NCI-H146 treated with DMSO at 0.1 percent for 48 hours (cell line): ENCODE measurements around the gene ADCK1.
"Not testable (repeated sequence)": the region's sequence is repeated elsewhere in the genome, so short reads cannot be mapped to it uniquely, and the experiment has no call there.

ENCODE experiments used
- DNase-seq: peaks from one replicate; lab custom pipeline; 2025; ENCODE audit not compliant: unreplicated experiment; lab: John Stamatoyannopoulos, UW

ADCK1 gene

DNA sequence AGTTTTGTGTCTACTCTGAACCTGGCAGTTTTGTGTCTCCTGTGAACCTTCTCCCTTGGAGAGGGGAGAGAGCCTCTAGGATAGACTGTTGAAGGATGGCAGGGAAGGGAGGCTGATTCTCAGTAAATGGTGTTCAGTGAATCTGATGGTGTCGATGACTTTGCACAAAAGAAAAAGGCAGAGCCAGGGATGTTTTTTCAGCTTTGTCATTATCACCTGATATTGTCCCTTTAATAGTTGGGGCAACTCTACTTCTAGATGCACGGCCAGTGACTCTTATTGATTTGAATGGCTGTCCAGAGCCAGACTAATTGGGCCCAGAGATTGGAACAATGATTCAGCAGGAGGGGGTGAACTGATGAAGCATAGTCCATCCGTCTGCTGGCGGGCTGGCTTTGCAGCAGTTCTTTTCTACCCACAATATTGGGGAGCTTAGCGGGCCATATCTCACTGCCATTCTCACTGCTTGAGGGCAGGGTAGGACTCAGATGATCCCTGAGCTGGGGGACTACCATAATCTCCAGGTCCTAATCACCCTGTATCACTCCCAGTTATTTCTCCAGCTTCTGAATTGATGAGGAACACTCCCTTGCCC lies 93.1 kb downstream of the ADCK1 start:
- DNase-seq: no peak

DNA sequence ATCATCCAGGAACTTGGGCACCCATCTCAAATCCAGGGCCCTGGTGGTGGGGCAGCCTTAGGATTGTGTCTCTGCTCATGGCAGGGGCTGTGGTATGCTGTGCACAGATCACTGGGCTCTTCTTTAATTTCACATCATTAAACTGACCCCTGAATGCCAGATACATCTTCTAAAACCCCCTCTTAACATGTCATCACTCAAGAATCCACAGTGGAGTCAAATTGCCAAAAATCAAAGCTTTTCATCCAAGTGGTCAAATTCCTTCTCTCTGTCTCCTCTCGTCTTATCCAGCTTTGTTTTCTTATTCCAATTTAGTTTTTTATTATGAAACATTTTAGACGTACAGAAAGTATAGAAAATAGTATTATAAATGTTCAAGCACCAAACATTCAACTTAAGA lies 97.5 kb downstream of the ADCK1 start:
- DNase-seq: no peak

DNA sequence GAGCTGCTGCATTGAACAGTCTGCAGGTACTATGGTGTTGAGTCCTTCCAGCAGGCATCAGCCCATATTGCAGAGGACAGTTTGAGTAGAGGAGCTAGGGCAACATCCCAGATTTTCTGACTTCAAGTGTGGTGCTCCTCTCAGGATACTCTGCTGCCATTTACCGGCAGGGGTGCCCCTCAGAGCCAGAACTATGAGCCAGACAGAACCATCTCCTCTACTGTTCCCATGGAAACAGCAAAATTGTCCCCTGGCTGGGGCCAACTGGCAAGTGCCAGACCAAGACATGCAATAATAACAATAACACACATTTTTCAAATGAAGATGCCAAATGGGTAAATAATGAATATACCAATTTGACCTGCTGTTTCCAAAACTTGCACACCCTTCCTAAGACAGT lies 102.9 kb downstream of the ADCK1 start:
- no peak for DNase-seq

DNA sequence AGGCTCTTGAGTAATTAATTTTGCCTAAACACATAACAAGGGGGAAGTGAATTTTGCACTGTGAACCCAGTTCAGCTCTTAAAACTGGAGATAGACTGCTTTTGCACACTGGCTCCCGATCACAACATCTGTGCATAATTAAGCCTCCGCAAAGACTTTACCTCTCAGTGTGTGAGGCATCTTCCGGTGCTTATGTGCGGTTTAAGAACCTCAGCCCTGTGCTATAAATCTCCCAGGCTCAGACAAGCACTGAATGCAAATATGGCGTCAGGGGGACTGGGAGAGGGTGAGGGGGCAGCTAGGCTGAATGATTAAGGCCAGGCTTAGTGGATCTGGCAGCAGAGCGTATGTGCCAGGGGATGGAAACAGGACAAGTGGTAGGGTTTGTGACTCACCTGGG lies 103.3 kb downstream of the ADCK1 start:
- no peak for DNase-seq

DNA sequence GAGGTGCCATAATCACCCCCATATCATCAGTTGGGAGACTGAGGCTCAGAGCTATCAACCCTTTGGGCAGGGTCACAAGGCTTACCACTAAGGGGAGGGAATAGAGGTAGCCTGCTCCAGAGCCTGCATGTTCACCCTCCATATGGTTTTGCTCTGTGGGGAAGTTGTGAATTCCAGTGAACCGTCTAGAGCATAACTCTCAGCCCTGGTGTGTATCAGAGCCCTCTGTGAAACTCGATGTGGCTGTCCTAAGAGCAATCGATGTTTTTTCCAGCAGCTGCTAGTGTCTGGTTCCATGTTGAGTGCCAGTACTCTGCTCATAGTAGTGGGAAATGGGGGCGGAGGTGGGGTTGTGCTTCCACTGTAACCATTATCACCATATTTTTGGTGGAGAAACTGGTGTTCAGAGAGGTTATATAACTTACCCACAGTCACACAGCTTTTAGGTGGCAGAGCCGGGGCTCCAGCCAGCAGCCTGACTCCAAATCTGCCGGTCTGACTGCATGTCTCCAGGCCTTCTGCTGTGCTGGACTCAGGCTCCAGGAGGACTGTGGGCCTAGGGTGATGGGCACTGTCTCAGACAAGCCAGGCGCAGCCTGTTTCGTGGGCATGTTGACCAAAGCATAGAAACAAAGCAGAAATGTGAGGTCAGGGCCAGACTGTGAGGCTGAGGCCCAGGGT lies 104.2 kb downstream of the ADCK1 start:
- DNase-seq: no peak

- no peak for DNase-seq
These were observed 106.5 kb downstream of the ADCK1 start for GRCh38 chr14:77906446-77906845.

DNA sequence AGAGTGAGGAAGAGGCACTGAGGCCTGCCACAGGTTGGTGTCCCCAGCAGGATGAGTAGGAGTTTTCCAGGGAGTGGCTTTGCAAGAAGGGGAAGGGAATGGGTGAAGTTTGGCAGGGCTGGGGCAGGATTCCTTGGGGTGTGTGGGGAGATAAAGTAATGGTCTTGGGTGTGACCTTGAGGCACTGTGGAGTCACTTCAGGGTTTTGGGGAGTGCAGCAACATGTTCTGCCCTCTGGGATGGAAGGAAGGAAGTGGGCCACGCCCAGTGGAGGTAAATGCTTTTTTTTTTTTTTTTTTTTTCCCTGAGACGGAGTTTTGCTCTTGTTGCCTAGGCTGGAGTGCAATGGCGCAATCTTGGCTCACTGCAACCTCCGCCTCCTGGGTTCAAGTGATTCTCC lies 108.9 kb downstream of the ADCK1 start:
- DNase-seq: no peak

DNA sequence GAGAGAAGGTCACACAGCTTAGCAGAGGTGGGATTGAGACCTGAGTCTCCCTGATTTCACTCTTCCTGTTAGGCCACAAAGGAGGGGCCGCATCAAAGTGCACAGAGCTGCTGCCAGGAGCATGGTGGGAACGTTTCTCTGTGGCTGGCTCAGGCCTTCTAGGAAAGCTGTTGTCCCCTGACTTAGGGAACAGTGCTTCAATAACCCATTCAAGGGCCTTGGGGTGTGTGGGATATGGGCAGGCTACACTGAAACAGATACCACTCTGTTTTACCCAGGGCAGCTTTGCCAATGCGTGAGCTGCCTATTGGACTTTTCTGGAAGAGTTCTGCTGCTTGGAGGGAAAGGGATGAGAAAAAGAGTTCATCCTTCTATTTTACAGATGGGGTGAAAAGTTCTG lies 110.0 kb downstream of the ADCK1 start:
- no peak for DNase-seq

DNA sequence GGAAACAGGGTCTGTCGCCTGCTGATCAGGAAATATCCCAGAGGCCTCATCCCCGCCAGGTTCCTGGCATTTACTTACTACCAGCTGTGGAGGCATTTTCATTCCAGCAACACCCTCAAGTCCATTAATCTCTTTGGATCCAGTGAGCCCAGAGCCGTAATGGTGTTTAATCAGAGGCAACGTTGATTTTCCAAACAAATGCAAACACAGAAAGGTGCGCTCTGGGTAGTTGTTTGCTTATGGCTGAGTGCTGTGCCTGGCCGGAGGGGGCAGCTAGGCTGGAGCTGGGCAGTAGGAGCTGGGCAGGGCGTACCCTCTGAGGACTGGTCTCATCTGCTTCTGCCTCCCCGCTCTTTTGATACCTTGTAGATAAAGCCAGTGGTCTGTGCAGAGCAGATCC lies 110.6 kb downstream of the ADCK1 start:
- DNase-seq: peak; percentile 22

- no peak for DNase-seq
These were observed 111.4 kb downstream of the ADCK1 start for GRCh38 chr14:77911356-77911755.

- DNase-seq: no peak
These were observed 113.0 kb downstream of the ADCK1 start for GRCh38 chr14:77912754-77913556.

DNA sequence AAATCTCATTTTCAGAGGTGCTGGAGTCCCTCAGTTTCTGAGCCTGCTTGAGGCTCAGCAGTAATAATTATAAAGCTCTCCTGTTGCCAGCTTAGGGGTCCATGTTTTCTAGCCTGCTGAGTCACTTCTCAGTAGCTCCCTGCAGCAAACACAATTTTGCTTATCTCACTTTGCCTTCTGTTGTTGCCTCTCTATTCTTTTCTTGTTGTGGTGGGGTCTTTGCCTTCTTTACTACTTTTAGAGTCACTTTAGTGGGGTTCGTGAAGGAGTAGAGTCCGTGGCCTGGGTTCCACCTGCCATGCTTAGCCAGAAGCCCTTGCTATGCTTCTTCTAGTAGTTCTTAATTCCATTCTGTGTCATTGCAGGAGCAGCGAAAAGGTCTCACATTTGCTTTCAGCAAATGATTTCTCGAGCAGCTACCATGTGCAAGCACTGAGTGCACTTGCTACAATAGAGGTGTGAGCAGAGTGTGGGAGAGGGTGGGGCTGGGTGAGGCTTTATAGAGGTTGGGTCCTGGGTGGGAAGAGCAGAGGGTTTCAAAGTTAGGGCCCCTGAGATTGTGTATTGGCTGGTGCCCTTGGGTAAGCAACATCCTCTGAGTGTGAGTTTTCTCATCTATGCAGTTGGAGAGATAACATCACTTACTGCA lies 114.3 kb downstream of the ADCK1 start:
- no peak for DNase-seq

- DNase-seq: not testable (repeated sequence)
These were observed 115.5 kb downstream of the ADCK1 start for GRCh38 chr14:77915390-77915789.

- no peak for DNase-seq
These were observed 117.7 kb downstream of the ADCK1 start for GRCh38 chr14:77917491-77918201.

- DNase-seq: no peak
These were observed 118.5 kb downstream of the ADCK1 start for GRCh38 chr14:77918448-77918847.

- DNase-seq: no peak
These were observed 120.4 kb downstream of the ADCK1 start for GRCh38 chr14:77920312-77920711.

GRCh38 chr14:77921818-77922217 lies 121.9 kb downstream of the ADCK1 start:
- no peak for DNase-seq

DNA sequence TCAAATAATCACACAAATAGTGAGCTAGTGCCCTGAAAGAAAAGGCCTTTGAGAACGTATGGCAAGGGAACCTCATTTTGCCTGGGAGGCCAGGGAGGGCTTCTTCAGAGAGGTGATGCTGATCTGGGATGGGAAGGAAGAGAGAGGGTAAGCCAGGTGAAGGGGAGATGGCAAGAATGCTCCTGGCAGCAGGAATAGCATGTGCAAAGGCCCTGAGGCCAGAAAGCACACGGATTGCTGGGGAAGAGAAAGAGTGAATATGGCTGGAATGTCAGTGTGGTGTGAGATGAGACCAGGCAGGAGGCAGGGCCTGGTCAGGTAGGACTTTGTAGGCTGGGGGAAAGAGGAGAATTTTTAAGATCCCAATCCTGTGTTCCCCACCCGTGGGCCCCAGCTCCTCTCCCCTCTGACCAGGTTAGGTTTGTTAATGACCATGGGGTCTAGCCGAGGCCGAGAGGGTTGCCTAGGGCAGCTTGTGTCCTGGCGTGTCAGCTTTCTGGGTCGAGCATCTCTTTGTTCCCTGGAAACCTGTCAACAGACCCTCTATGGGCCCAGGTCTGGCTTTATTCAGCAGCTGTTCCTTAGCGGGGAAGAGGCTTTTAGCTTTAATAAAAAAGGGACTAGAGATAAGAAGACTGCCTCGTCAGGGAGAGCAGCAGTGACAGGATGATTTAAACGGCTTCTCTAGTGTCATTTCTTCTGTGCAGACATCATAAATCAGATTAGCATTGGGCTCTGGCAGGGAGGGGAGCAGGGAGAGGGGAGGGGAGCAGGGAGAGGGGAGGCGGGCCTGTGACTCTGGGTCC lies 123.4 kb downstream of the ADCK1 start:
- DNase-seq: peak; percentile 1

DNA sequence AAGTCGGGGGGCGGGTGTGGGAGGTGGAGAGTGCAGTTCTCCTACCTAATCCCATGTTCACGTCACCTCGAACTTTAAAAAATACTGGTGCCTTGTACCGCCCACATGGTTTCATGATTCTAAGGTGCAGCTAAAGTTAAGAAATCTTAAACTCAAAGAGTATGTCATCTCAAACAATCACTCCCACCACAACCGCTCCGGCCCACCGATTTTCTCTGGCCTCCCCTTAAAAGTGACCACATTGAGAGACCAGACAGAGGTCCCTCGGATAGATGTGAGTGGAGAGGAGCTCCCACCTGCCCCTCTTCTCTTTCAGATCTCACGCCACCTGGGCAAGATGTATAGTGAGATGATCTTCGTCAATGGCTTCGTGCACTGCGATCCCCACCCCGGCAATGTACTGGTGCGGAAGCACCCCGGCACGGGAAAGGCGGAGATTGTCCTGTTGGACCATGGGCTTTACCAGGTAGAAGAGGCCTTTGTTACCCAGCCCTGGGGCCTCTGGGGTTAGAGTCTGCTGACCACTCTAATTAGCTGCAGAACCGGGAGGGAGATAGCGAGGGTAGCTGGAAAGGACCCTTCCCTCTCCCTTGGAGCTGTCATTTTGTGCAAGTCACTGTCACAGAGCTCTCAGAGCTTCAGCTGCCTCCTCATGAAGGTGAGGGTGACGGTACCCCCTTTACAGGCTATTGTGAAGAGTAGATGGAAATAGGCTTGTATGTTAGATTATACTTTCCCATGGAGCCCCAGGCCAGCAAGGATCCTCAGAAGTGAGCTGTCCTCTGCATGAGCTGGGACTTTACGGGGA lies 124.4 kb downstream of the ADCK1 start:
- no peak for DNase-seq
